22Rv1 (cell line): ENCODE results near the gene ACSS3.

Experiments used
- ZFX ChIP-seq: fragments of 450-650 bp; IDR thresholded peaks from 2 replicates; pipeline ENCODE4 v1.6.1; 2017; ENCODE audit warnings: antibody characterized with exemption, borderline replicate concordance
- TF ChIP-seq, protein P1 (sequence below): fragments of 450-650 bp; IDR thresholded peaks from 2 replicates; pipeline ENCODE4 v1.5.1; 2017; ENCODE audit warnings: mild to moderate bottlenecking

DNA sequence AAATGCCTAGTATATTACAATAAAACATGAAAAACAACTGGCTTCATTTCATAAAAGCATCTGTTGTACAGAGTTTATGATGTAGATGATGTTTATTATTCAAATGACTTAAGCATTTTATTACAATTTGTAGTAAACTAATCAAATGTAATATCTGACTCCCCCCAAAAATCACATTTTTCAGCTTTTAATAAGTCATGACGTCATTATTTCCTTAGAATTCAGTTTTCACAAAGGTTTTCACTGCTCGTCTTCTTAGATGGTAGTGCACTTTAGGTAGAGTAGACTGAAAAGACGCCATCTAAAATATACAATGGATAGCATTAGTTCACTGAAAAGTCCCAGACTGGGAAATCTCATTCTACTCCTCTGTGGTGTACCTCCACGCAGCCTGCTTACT lies 181.5 kb downstream of the ACSS3 start:
- TF ChIP-seq, protein P1, sequence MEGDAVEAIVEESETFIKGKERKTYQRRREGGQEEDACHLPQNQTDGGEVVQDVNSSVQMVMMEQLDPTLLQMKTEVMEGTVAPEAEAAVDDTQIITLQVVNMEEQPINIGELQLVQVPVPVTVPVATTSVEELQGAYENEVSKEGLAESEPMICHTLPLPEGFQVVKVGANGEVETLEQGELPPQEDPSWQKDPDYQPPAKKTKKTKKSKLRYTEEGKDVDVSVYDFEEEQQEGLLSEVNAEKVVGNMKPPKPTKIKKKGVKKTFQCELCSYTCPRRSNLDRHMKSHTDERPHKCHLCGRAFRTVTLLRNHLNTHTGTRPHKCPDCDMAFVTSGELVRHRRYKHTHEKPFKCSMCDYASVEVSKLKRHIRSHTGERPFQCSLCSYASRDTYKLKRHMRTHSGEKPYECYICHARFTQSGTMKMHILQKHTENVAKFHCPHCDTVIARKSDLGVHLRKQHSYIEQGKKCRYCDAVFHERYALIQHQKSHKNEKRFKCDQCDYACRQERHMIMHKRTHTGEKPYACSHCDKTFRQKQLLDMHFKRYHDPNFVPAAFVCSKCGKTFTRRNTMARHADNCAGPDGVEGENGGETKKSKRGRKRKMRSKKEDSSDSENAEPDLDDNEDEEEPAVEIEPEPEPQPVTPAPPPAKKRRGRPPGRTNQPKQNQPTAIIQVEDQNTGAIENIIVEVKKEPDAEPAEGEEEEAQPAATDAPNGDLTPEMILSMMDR = no peak
- TF ChIP-seq ZFX = no peak
